HG02870 (cell line): ENCODE results near the gene ARHGEF28.

ENCODE experiments used
- ATAC-seq: cut with Tn5 transposase; IDR thresholded peaks from one replicate; pipeline ENCODE4 v1.9.1; 2021; ENCODE audit warnings: mild to moderate bottlenecking, moderate library complexity; ENCODE audit not compliant: unreplicated experiment

Gene ARHGEF28

DNA sequence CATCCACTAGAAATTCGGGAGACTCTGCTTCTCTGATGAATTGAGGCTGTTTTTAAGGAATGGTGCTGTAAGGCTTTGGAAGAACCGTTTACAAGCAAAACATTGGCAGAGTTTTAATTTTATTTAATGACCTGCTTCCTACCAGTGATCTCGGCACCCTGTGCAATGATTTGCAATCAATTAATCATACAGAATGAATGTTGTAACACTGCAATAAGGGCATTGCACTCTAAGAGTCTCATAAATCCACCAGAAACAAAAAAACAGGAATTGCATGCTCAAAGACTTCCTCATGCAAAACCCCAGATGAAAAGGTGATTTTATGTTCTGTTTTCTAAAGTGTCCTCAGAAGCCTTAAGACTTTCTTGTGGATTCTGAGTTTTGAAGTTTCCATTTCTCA, 295.7 kb downstream of the ARHGEF28 start:
- no peak for ATAC-seq

DNA sequence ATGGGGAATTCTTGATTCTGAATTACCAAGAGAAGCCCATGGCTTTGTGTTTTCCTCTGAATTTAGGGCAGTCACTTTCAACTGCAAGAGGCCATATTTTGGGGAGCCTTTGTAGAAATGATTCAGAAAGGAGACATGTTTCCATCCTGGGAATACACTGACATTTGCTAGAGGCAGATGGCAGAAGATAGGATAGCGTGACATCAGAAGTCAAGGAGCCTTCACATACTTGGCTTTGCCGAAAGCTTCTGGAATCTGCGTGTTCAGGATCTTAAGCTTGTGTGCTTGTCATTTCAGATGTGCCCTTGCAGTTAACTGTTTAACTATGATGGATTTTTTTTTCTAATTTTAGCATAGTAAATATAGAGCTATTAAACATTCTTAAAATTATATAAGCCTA, 296.2 kb downstream of the ARHGEF28 start:
- ATAC-seq = no peak

DNA sequence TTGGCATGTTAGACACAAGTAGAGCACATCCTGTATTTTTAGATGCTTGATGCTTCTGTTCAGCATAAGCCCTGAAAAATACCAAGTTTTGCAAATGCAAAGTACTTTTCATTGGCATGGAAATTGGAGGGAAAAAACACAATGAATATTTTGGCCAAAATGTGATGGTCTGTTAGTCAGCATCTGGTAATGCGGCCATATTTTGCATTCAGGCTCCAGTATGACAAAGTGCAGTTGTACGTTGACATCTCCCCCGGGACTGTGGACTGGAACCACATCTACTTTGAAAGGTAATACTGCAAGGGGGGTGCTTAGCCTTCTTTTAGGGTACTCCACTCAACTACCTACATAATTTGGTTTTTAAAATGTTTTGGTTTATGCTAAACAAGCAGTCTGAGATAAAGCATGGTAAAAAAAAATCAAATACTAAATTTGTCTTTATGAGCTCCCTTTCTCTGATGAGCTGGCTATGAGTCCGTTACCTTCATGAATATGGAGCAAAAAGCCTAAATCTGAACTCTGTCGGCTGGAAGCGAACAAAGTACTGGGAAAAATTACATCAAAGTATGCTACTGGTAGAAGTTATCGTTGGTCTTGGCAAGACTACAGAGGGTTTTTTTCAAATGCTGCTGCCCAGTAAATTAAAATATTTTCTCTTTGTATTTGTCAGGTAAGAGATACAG, 297.0 kb downstream of the ARHGEF28 start:
- ATAC-seq = no peak

DNA sequence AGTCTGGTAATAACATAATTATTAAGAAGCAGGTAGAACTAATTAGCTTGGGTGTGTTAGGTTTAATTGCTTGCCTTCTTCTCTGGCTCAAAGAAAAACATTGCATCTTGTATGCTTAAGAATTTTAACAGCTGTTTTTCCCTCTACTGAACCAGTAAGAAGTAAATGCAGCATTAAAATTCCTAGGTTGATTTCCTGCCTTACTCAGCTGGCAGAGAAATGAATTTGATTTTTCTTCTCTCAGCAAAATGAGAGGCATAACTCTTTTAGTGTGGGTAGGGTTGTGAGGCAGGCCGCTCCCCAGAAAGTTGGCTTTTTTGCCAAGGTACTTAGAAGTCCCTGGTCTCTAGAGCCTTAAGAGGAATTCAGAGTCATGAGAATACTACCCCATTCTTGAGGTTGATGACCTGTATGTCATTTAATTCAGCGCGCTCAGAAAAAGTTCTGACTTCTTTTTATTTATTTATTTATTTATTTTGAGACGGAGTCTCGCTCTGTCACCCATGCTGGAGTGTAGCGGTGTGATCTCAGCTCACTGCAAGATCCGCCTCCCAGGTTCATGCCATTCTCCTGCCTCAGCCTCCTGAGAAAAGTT, 302.6 kb downstream of the ARHGEF28 start:
- no peak for ATAC-seq

DNA sequence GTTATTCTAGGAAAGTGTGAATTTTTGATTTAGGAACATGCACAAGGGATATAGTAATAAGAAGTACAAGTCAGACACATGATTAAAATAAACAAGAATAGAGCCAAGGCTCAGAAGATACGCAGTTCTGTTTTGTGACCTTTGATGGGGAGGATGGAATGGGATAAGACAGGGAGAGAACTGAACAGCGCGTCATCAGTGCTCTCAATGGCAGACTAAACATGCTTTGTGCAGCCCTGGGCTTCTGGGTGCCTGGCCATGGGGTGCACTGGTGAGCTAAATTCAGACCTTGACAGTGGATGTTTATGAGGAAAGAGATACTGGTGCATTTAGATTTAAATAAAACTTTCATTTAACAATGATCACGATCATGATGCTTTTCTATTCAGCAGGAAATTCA, 309.7 kb downstream of the ARHGEF28 start:
- ATAC-seq = no peak

DNA sequence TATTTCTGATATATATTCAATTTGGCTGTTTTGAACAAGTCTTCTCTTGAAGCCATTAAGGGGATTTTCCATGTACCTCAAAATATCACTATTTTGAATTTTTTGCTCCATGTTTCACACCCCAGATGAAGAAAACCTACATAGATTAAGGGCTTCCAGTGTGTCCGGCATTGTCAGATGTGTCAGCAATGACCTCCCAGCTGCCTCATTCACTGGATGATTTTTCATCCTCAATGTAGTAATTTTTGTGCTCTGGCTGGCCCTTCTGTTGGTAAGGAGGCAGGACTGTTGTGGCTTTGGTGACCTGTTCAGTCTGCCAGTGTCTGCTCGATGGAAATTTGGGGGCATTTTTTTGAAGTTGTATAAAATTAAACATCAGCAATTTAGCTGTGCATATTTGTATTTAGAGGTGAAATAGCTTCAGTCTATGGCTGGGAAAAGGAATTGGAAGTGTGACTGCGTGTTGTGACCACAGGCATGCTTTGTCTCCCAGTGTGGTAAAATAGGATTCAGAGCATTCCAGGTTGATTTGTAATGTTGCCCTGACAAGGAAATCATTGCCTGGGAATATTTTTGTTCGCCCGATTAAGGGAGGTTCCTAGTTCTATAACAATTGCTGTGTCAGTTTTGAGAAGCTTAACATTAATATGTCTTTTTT, 312.4 kb downstream of the ARHGEF28 start:
- no peak for ATAC-seq

DNA sequence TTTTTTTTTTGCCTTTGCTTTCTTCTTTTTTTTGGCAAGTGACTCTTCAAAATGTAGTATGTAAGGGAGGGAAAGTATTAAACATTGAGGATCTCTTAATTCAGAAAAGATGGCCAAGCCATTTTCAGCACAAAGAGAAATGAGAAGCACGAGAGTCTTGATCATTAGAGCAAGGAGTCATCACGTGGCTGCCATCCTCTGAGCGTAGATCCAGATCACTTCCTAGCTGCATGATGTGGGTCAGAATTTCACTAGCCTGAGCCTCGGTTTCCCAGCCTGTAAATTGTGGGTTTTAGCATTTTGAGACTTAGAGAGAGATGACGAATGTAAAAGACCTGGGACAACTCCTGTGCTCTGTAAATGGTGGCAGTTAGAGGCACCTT, 312.9 kb downstream of the ARHGEF28 start:
- ATAC-seq = no peak

DNA sequence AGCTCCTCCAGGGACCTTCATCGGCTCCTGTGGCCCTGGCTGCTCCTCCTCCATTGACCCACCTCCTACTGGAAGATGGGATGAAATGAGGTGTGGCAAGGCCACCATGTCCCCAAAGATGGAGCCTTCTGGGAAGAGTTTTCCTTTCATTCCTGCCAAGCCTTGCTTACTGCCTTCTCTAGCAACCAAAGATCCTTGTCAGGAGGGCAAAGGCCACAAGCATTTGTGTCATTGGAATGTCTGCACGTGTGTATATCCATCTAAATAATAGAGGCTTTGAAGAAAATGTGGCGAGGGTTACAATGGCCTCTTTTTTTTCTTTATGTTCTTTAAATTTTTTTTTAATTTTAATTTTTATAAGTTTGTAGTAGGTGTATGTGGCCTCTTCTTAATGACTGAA, 313.6 kb downstream of the ARHGEF28 start:
- ATAC-seq = no peak

DNA sequence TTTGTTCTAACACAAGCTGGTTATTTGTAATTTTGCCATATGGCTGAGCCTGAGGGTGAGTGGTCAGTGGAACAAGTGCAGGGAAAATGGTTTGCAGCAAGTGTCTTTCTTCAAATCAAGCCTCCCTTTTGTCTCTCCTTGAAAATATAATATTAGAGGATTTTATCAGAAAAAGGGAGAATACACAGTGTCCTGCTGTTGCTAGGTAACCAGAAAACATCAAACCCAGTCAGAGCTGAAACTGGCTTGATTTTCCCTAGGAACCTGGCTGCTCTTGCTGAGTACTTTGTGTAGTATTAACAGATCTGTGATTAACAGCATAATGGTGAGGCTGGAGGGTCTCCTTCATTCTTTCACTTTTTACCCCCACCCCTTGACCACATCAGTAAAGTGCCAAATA, 314.0 kb downstream of the ARHGEF28 start:
- no peak for ATAC-seq

DNA sequence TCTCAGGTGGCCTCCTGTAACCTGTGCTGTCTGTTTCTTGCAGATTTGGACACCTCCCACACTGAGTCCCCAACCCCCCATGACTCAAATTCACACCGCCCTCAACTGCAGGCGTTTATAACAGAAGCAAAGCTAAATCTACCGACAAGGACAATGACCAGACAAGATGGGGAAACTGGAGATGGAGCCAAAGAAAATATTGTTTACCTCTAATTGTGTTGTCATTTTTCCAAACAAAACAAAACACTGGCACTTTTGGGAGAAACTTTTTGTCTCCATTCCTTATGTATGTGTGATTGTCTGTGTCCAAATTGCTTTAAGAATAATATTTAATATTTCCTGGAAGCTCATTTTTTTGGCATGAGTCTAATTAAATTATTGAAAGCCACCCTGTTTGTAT, 314.8 kb downstream of the ARHGEF28 start:
- ATAC-seq = no peak

DNA sequence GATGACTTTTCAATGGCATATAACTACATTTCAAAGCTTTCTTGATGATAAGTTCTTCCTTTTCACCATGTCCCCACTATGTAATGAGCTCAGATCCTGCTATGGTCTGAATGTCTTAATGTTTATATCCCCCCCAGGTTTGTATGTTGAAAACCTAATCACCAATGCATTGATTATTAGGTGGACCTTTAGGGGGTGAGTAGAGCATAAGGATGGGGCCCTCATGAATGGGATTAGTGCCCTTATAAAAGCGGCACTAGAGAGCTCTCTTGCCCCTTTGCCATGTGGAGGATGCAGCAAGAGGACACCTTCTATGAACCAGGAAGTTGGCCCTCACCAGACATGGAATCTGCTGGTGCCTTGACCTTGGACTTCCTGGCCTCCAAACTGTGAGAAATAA, 316.8 kb downstream of the ARHGEF28 start:
- no peak for ATAC-seq

DNA sequence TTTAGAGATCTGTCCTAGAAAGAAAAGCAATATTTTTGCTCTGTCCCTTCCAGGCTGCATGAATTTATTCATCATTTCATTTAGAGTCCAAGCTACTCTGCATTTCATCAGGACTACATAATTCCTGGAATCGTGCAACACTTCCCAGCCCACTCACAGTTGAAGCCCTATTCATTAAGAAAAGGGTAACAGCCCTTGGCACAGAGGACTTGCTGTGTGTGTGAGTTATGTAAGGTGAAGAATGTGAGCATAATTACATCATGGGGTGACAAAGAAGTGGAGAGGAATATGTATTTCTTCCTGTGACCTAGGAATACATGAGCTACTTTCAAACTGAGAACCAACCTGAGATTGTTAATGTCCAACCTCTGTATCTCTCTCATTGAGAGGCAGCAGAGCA, 317.4 kb downstream of the ARHGEF28 start:
- ATAC-seq = no peak

DNA sequence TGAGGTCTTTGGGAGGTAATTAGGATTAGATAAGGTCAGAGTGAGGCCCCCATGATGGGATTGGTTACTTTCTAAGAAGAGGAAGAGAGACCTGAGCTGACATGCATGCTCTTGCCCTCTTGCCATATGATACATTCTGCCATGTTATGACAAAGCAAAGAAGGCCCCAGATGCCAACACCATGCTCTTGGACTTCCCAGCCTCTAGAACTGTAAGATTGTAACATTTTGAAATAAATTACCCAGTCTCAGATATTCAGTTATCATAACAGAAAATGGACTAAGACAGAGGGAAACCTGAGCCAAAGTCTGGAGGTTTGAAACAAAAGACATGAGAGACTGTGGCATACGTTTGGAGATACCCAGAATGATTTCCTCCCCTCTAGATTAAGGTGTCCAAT, 318.6 kb downstream of the ARHGEF28 start:
- no peak for ATAC-seq

DNA sequence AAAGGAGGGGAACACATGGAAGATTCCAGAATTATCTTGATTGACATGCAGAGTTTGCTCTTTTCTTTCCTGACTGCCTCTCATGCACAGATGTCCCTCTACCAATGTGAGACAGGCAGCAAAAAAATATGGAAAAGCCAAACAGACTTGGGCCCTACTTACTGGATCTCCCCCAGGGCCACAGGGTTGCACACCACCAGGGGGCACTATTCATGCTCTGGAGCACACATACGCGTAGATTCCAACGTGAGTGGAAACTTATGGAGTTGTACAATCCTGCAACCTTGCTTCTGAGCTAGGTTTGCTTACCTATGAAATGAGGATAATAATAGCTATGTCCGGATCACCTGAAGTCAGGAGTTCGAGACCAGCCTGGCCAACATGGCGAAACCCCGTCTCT, 319.5 kb downstream of the ARHGEF28 start:
- no peak for ATAC-seq

DNA sequence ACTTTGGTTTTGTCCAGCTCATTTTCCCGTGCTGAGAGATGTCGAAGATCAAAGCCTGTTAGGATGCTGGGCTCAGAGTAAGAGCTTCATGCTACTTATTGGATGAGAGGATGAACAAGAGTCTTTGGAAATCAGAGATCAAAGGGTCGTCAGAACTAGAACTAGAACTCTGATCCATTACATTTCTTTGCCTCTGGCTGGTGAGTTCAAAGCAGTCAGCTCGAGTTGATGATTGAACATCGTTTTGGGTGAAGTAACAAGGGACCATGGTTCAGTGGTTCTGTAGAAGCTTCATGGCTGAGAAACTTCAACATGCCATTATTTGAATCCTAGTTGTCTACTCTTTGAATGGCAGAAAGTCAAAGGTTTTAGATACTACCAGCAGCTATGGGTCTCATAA, 320.3 kb downstream of the ARHGEF28 start:
- ATAC-seq = no peak

DNA sequence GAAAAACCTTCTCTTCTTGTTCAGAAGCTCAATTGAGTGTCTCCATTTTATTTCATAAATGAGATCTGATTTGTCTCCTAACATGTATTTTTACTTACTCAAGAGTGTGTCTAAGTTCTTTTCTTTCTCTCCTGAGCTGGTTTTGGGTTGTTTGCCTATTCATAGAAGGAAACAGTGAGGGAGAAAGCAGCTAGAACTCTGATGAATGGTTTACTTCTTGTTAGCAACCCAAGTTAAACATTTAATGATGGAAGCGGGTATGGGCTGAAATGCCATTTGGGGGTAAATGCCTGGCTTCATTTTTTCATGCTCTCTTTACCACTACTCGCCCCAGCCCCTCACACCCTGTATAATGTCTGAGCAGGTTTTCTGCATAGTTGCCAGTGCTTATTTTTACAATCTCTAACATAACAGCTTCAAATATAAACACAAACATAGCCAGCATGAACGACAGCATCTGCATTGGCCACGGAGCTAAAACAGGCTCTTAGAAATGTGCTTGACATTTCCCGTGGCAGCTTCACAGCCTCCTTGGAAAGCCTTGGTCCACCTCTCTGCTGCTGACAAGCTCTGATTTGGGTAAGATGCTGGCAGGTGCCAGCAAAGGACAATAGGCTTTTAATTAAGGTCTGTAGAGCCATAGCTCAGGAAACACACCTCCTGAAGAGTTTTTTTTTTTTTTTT, 321.1 kb downstream of the ARHGEF28 start:
- ATAC-seq = no peak

DNA sequence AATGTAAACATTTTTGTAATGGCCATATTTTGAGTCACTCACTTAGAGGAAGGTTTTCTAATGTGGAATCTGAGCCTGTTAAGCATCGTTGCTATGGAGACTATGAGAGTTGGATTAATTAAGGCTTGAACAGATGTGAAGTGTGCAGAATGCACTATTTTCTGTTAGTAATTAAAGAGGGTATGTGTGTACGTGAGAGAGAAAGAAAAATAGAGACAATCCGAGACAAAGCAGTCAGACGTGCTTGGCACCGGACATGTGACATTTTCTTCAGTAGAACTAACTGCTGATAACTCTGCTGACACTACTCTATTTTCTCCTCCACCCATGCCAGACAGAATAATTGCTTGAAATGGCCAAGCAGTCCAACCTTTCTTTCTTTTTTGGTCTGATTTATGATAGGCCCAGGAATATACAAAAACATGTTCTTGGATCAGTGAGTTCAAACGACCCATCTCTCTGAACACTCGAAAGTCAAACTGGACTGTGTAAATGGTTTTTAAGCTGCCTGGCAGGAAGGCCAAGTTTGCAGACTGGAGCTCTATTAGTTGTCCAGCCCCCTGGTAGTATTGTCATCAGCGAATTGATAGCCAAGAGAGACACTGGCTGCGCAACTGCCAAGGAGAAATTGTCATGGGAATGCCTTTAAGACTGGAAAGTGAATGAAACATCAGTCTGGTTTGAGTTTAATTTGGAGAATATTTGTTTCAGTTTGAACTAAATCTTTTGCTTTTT, 322.1 kb downstream of the ARHGEF28 start:
- ATAC-seq = no peak

DNA sequence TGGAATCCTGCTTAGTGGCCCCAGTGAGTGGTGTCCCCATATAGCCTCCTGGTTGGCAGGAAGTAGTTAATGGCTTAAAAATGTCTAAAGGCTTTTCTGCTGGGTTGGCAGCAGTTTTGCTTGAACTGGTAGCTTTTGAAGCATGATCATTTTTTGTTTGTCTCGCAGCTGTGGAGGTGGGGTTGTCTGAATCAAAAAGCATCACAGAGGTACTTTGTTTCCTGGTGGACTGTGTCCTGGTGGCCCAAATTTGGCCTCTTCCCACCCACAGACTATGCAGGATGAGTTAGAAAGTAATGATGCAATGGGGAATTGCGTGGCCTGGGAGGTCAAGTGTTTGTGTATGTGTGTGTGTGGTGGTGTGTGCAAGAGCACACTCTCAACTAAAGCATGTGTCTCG, 322.7 kb downstream of the ARHGEF28 start:
- ATAC-seq = no peak

DNA sequence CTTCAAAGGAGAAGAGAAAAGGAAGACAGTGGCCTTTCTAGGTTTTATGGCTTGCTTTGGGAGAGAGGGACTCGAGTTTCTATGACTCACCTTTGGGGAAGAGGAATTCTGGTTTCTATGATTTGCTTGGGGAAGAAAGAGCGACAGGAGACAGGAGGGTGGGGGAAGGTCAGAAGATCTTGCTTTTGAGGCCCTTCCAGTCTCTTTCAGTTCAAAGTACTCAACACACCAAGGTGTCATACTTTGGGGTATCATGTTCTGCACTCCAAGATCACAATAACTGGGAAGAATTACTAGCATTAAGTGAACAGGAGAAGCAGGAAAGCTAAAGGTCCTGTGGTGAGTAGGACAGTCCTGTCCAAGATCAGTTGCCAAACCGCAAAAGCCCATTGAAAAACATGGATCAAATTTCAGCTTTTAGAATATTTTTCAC, 324.5 kb downstream of the ARHGEF28 start:
- no peak for ATAC-seq

DNA sequence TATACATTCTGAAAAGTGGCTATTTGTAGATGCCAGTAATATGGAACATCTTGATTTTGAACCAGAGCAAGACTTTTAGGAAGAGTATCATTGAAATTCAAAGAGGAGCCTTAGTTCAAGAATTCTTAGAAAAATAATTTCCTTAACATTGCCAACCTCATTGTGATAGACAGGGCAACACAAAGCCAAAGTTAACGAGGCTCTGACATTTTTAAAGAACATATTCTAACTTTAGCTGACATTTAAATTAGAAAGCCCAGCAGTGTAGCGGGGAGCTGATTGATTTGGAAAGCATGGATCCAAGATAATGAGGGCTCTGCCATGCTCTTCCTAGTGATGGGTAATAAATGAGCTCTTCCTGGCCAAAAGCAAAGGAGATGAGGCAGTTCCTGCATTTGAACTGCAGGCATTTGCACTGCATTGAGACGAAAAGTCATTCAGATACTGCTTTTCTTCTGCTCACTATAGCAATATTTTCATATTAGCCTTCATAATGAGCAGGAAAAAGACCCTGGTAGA, 325.0 kb downstream of the ARHGEF28 start:
- no peak for ATAC-seq

DNA sequence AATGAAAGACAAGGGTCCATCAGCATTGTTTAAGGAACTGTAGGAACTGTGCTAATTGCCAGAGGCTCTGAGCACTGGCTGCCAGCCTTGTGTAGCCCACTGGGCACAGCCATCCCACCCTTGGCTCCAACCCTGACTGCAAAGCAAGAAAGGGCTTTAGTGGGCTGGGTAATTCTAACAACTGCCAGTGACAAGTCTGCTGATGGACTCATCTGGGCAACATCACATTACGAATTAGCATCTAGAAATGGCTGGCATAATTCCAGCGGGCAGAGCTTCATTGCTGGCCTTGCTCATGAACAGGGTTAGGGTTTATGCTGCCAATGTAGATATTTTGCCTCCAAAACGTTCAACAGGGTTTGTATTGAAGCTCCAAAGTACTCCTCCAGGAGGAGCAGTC, 326.9 kb downstream of the ARHGEF28 start:
- no peak for ATAC-seq
